Tibial nerve (tissue), 4 donors: Measurements from ENCODE around the gene ASTN2. TPM values are rescaled to one million over a fixed set of nuclear protein-coding genes. Genes with fewer than 3 reads are reported as not detected.

Experiments used
- DNase-seq, 2 donors: peaks; one replicate each; pipeline ENCODE4 v3.0.0-alpha.2; 2019; ENCODE audit warnings: low spot score in 2 of 2
- H3K27ac ChIP-seq, 4 donors: fragments of 200-600 bp; sonication (generic) in 3 of 4; one replicate each; pipeline ENCODE4 v1.5.1; 2017 to 2019; ENCODE audit warnings: mild to moderate bottlenecking in 1 of 4
- H3K27me3 ChIP-seq, 2 donors: fragments of 200-600 bp; sonication (generic) in 1 of 2; one replicate each; pipeline versions ENCODE4 v1.5.1 to v1.6.0; 2017 to 2019
- H3K36me3 ChIP-seq, 3 donors: fragments of 200-600 bp; sonication (generic); one replicate each; pipeline ENCODE4 v1.5.1; 2018 to 2019
- H3K4me1 ChIP-seq, 4 donors: fragments of 200-600 bp; sonication (generic) in 3 of 4; one replicate each; pipeline ENCODE4 v1.5.1; 2017 to 2019
- H3K4me3 ChIP-seq, 4 donors: fragments of 200-600 bp; sonication (generic) in 3 of 4; one replicate each; pipeline ENCODE4 v1.5.1; 2017 to 2019; ENCODE audit warnings: mild to moderate bottlenecking in 1 of 4, moderate library complexity in 1 of 4
- H3K9me3 ChIP-seq, 4 donors: fragments of 200-600 bp; sonication (generic) in 3 of 4; one replicate each; pipeline ENCODE4 v1.5.1; 2017 to 2019
- EP300 ChIP-seq, 2 donors: sonication (generic); formaldehyde crosslinking; IDR thresholded peaks; one replicate each; pipeline ENCODE4 v1.6.1; 2017; ENCODE audit warnings: antibody characterized with exemption in 2 of 2, mild to moderate bottlenecking in 1 of 2
- POLR2A ChIP-seq, 2 donors: fragments of 450-650 bp; IDR thresholded peaks; one replicate each; pipeline ENCODE4 v1.6.1; 2017; ENCODE audit warnings: antibody characterized with exemption in 2 of 2, mild to moderate bottlenecking in 2 of 2, moderate library complexity in 2 of 2
- WGBS, 2 donors: methylation state at CpG; one replicate each; pipeline ENCODE4 v1.1.5; 2018; 5-methylcytosine and 5-hydroxymethylcytosine counted together
- total RNA-seq, 4 donors: library from RNA; depleted of rRNA; stranded (reverse); fragments of >200 nt; gene quantifications; one replicate each; pipeline ENCODE4 v1.1.0, GENCODE V29; 2016
- TF ChIP-seq, protein P1 (sequence below), 5 experiments: fragments of 200-600 bp in 3 of 5; fragments of 450-650 bp in 2 of 5; sonication (generic) in 3 of 5; IDR thresholded peaks; one replicate each; pipeline ENCODE4 v1.5.1; 2016 to 2019; ENCODE audit warnings: antibody characterized with exemption in 5 of 5, mild to moderate bottlenecking in 3 of 5, moderate library complexity in 2 of 5

The ASTN2 gene
- total RNA-seq, 4 donors from 2014 or later = 9.0 to 14.9 (median 12.3) TPM

DNA sequence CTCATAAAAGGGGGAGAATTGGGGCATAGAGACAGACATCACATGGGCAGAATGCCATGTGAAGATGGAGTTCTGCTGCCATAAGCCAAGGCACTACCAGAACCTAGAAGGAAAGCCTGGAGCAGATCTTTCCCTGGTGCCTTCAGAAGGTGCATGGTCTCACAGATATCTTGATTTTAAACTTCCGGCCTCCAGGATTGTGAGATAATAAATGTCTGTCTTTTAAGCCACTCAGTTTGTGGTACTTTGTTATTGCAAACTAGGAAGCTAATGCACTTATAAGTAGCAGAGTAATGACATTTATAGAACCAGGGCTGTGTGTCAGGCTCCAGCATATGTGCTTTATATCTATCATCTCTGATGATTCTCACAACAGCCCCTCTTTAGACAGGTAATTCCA lies 130.4 kb downstream of the ASTN2 start:
- no peak overlapping the region for H3K4me3 ChIP-seq
- no peaks in the 10 kb centered on the region for H3K9me3 ChIP-seq
- no peaks in the 10 kb centered on the region for H3K4me1 ChIP-seq
- 94 to 100% methylated on average over 1 of the region's 1 CpG for WGBS, 2 donors
- TF ChIP-seq POLR2A (IDR thresholded peaks at IDR 0.05) (no peak), EP300 (IDR thresholded peaks at IDR 0.05) (no peak)
- TF ChIP-seq, protein P1, sequence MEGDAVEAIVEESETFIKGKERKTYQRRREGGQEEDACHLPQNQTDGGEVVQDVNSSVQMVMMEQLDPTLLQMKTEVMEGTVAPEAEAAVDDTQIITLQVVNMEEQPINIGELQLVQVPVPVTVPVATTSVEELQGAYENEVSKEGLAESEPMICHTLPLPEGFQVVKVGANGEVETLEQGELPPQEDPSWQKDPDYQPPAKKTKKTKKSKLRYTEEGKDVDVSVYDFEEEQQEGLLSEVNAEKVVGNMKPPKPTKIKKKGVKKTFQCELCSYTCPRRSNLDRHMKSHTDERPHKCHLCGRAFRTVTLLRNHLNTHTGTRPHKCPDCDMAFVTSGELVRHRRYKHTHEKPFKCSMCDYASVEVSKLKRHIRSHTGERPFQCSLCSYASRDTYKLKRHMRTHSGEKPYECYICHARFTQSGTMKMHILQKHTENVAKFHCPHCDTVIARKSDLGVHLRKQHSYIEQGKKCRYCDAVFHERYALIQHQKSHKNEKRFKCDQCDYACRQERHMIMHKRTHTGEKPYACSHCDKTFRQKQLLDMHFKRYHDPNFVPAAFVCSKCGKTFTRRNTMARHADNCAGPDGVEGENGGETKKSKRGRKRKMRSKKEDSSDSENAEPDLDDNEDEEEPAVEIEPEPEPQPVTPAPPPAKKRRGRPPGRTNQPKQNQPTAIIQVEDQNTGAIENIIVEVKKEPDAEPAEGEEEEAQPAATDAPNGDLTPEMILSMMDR (IDR thresholded peaks at IDR 0.05) = no peak
- H3K36me3 ChIP-seq = no peaks in the 10 kb centered on the region
- H3K27ac ChIP-seq = no peak overlapping the region
- no peak for DNase-seq
- H3K27me3 ChIP-seq = no peaks in the 10 kb centered on the region

GRCh38 chr9:117282541-117282940 lies 132.3 kb downstream of the ASTN2 start:
- no peaks in the 10 kb centered on the region for H3K4me1 ChIP-seq
- H3K27ac ChIP-seq = no peak overlapping the region
- TF ChIP-seq, protein P1 (IDR thresholded peaks at IDR 0.05) = no peak
- TF ChIP-seq EP300 (IDR thresholded peaks at IDR 0.05) = no peak
- TF ChIP-seq POLR2A (IDR thresholded peaks at IDR 0.05) = no peak
- WGBS, 2 donors = 61 to 70% methylated on average over 2 of the region's 2 CpGs
- no peak for DNase-seq
- no peak overlapping the region for H3K4me3 ChIP-seq
- H3K9me3 ChIP-seq = no peaks in the 10 kb centered on the region
- no peaks in the 10 kb centered on the region for H3K27me3 ChIP-seq
- no peaks in the 10 kb centered on the region for H3K36me3 ChIP-seq

GRCh38 chr9:117278471-117279035 lies 136.3 kb downstream of the ASTN2 start:
- Histone ChIP-seq H3K4me3 (no peak overlapping the region), H3K27ac (no peak overlapping the region), H3K9me3 (no peaks in the 10 kb centered on the region), H3K4me1 (no peaks in the 10 kb centered on the region), H3K36me3 (no peaks in the 10 kb centered on the region), H3K27me3 (no peaks in the 10 kb centered on the region)
- 31 to 41% methylated on average over 7 of the region's 7 CpGs for WGBS, 2 donors
- TF ChIP-seq, protein P1 (IDR thresholded peaks at IDR 0.05) = no peak
- TF ChIP-seq POLR2A (IDR thresholded peaks at IDR 0.05) (no peak), EP300 (IDR thresholded peaks at IDR 0.05) (no peak)
- DNase-seq = no peak

DNA sequence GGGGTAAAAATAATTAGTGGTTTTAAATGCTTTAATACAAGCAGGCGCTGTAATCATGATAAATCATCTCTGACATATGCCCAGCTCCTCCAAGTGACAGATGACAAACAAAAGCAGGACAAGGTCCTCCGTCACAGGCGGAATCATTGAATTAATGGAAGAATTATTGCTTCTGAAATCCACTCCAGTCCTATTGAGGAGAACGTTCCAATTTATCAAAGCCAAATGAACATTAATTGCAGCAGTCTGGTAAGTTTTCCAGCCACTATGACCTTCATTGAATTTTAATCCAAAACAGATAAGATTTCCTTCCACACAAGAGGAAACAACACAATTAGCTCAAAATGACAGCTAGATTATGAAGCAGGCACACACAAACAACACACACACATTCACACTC lies 136.8 kb downstream of the ASTN2 start:
- Histone ChIP-seq H3K36me3 (no peaks in the 10 kb centered on the region), H3K27me3 (no peaks in the 10 kb centered on the region), H3K27ac (no peak overlapping the region), H3K9me3 (no peaks in the 10 kb centered on the region), H3K4me3 (no peak overlapping the region), H3K4me1 (no peaks in the 10 kb centered on the region)
- WGBS, 2 donors = 49 to 55% methylated on average over 4 of the region's 4 CpGs
- no peak for TF ChIP-seq EP300 (IDR thresholded peaks at IDR 0.05)
- DNase-seq = no peak

GRCh38 chr9:117276444-117276843 lies 138.4 kb downstream of the ASTN2 start:
- TF ChIP-seq, protein P1 (IDR thresholded peaks at IDR 0.05) = no peak
- TF ChIP-seq POLR2A (IDR thresholded peaks at IDR 0.05) (no peak), EP300 (IDR thresholded peaks at IDR 0.05) (no peak)
- no peaks in the 10 kb centered on the region for H3K36me3 ChIP-seq
- no peaks in the 10 kb centered on the region for H3K4me1 ChIP-seq
- H3K4me3 ChIP-seq = no peak overlapping the region
- DNase-seq = no peak
- whole genome bisulfite sequencing, 2 donors = 60 to 72% methylated on average over 3 of the region's 3 CpGs
- no peaks in the 10 kb centered on the region for H3K27me3 ChIP-seq
- no peak overlapping the region for H3K27ac ChIP-seq
- H3K9me3 ChIP-seq = no peaks in the 10 kb centered on the region

GRCh38 chr9:117273612-117274011 lies 141.2 kb downstream of the ASTN2 start:
- H3K36me3 ChIP-seq = no peaks in the 10 kb centered on the region
- 65 to 69% methylated on average over 1 of the region's 1 CpG for WGBS, 2 donors
- no peak for DNase-seq
- H3K27ac ChIP-seq = no peak overlapping the region
- H3K9me3 ChIP-seq = no peaks in the 10 kb centered on the region
- TF ChIP-seq EP300 (IDR thresholded peaks at IDR 0.05) (no peak), POLR2A (IDR thresholded peaks at IDR 0.05) (no peak)
- TF ChIP-seq, protein P1 (IDR thresholded peaks at IDR 0.05) = no peak
- H3K4me3 ChIP-seq = no peak overlapping the region
- no peaks in the 10 kb centered on the region for H3K27me3 ChIP-seq
- no peaks in the 10 kb centered on the region for H3K4me1 ChIP-seq
